CD8-positive, alpha-beta memory T cell (primary cell): Measurements from ENCODE around the gene CDC42EP2. TPM values are rescaled to one million over a fixed set of nuclear protein-coding genes. Genes with fewer than 3 reads are reported as not detected.

ENCODE experiments used
- CTCF ChIA-PET: fragments of 350-600 bp; sonication (Branson Sonifier 250); formaldehyde crosslinking; loops from one replicate; lab custom pipeline; 2021; ENCODE audit warnings: antibody characterized with exemption; lab: Charles Lee
- POLR2A ChIA-PET: fragments of 350-600 bp; sonication (Branson Sonifier 250); formaldehyde crosslinking; loops from one replicate; lab custom pipeline; 2021; ENCODE audit warnings: antibody characterized with exemption; lab: Charles Lee
- DNase-seq, 5 donors: peaks; one replicate each; pipeline versions ENCODE4 v3.0.0 to v3.0.0-alpha.2; 2020 to 2022; ENCODE audit warnings: mixed read lengths in 1 of 5
- H3K27ac ChIP-seq: one replicate; pipeline ENCODE4 v1.7.0; 2013; ENCODE audit warnings: low read depth, mild to moderate bottlenecking, low read length, moderate library complexity
- H3K27me3 ChIP-seq: 2 replicates; pipeline ENCODE4 v1.7.0; 2013; ENCODE audit warnings: low read length, mild to moderate bottlenecking; ENCODE audit not compliant: insufficient read depth, poor library complexity, severe bottlenecking
- H3K36me3 ChIP-seq: 2 replicates; pipeline ENCODE4 v1.7.0; 2013; ENCODE audit warnings: mild to moderate bottlenecking, low read length, moderate library complexity; ENCODE audit not compliant: insufficient read depth
- H3K4me1 ChIP-seq: 2 replicates; pipeline ENCODE4 v1.7.0; 2013; ENCODE audit warnings: mild to moderate bottlenecking, low read length, moderate library complexity; ENCODE audit not compliant: insufficient read depth
- H3K4me3 ChIP-seq: 2 replicates; pipeline ENCODE4 v1.7.0; 2013; ENCODE audit warnings: mild to moderate bottlenecking, low read length
- H3K9me3 ChIP-seq: 2 replicates; pipeline ENCODE4 v1.7.0; 2013; ENCODE audit warnings: mild to moderate bottlenecking, low read length
- H3K27ac Mint-ChIP-seq, 8 donors: one replicate each; pipeline ENCODE4 v1.8.0; 2020 to 2021; ENCODE audit warnings: mixed read lengths in 8 of 8, mild to moderate bottlenecking in 6 of 8, inconsistent platforms in 3 of 8, moderate library complexity in 3 of 8
- H3K27me3 Mint-ChIP-seq, 2 donors: one replicate each; pipeline ENCODE4 v1.8.0; 2020 to 2021; ENCODE audit warnings: mixed read lengths in 2 of 2, mild to moderate bottlenecking in 1 of 2, moderate library complexity in 1 of 2
- H3K36me3 Mint-ChIP-seq, 3 donors: one replicate each; pipeline ENCODE4 v1.8.0; 2020 to 2021; ENCODE audit warnings: mixed read lengths in 3 of 3, inconsistent platforms in 1 of 3, mild to moderate bottlenecking in 1 of 3
- H3K4me1 Mint-ChIP-seq, 3 donors: one replicate each; pipeline ENCODE4 v1.8.0; 2020 to 2021; ENCODE audit warnings: mixed read lengths in 3 of 3, inconsistent platforms in 1 of 3, mild to moderate bottlenecking in 1 of 3
- H3K4me3 Mint-ChIP-seq, 7 donors: one replicate each; pipeline ENCODE4 v1.8.0; 2020 to 2021; ENCODE audit warnings: mixed read lengths in 7 of 7, mild to moderate bottlenecking in 6 of 7, moderate library complexity in 4 of 7, inconsistent platforms in 2 of 7
- H3K9me3 Mint-ChIP-seq, 5 donors: one replicate each; pipeline ENCODE4 v1.8.0; 2020 to 2022; ENCODE audit warnings: mixed read lengths in 5 of 5, mild to moderate bottlenecking in 3 of 5, moderate library complexity in 2 of 5, inconsistent platforms in 1 of 5
- polyA plus RNA-seq: library from polyadenylated mRNA; unstranded; fragments of 300-500 nt; fragmentation: Illumina TruSeq; gene quantifications from one replicate; pipeline ENCODE4 v1.2.3, GENCODE V29; 2021
- total RNA-seq, 2 experiments: library from RNA; stranded (reverse); gene quantifications; one replicate each; pipeline ENCODE4 v1.2.3, GENCODE V29; 2021

CDC42EP2 gene
- total and polyA plus RNA-seq, 3 experiments from 2014 or later = 0.62 to 1.0 TPM; not detected in 1

DNA sequence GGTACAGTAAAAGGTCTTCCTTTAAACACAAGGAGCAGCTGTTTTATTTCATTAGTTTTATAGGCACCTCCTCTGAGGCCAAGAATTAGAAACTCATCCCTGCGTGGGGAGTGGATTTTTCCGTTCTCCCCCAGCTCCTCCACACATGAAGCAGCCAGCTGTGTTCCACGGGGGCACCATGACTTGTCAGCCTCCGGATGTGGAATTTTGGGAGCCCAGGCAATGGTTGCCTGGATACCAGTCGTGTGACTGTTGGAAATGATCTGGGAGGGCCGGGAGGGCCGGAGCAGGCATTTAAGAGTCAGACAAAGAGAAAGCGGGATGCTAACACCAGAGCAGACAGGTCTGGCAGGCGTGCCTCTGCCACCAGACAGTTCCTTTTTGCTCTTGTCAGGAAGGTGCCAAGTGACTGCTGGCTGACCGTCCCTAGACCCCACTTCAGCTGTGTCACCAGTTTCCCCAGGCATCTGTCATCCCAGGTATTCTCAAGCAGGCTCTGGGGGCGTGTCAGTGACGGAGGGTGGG is 15.9 kb upstream of the CDC42EP2 start:
- CTCF ChIA-PET = interaction anchor here (1.1 kb wide), 2 partner anchors 15 to 16 kb away, joined by 3 to 4 read pairs; partner anchors contain the start of gene CDC42EP2
- Mint-ChIP-seq H3K4me3 (no peak overlapping the region), H3K36me3 (peaks cover 0 to 51% (median 14%) of the 10 kb centered on the region in 3 donors), H3K27me3 (no peaks in the 10 kb centered on the region), H3K9me3 (no peaks in the 10 kb centered on the region), H3K27ac (no peak overlapping the region), H3K4me1 (no peaks in the 10 kb centered on the region)
- Histone ChIP-seq H3K4me3 (no peak overlapping the region), H3K4me1 (no peaks in the 10 kb centered on the region), H3K27me3 (no peaks in the 10 kb centered on the region), H3K36me3 (peaks cover 20% of the 10 kb centered on the region), H3K9me3 (no peaks in the 10 kb centered on the region), H3K27ac (no peak overlapping the region)
- POLR2A ChIA-PET = no interaction called here
- DNase-seq = no peak

DNA sequence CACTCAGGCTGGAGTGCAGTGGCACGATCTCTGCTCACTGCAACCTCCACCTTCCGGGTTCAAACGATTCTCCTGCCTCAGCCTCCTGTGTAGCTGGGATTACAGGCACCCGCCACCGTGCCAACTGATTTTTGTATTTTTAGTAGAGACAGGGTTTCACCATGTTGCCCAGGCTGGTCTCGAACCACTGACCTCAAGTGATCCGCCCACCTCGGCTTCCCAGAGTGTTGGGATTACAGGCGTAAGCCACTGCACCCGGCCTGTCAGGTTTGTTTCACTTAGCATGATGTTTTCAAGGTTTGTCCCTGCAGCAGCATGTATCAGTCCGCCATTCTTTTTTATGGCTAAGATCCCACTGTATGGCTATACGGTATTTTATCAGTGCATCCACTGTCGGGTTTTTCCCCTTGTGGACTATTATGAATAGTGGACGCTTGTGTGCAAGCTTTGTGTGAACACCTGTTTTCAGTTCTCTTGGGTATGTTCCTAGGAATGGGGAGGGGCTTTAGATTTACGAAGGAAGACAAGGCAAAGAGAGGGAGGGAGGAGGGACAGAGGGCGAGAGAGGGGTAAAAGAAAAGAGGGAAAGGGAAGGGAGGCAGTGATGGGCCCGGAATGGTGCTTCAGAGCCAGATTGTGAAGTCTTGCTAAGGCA is 13.9 kb upstream of the CDC42EP2 start:
- Histone ChIP-seq H3K27ac (no peak overlapping the region), H3K4me3 (no peak overlapping the region), H3K36me3 (peaks cover 7% of the 10 kb centered on the region), H3K27me3 (no peaks in the 10 kb centered on the region), H3K9me3 (no peaks in the 10 kb centered on the region), H3K4me1 (no peaks in the 10 kb centered on the region)
- H3K27me3 Mint-ChIP-seq = no peaks in the 10 kb centered on the region
- ChIA-PET POLR2A (no interaction called here), CTCF (no interaction called here)
- no peaks in the 10 kb centered on the region for H3K9me3 Mint-ChIP-seq
- no peak overlapping the region for H3K4me3 Mint-ChIP-seq
- no peaks in the 10 kb centered on the region for H3K4me1 Mint-ChIP-seq
- DNase-seq = no peak
- H3K36me3 Mint-ChIP-seq = peaks cover 0 to 30% (median 3%) of the 10 kb centered on the region in 3 donors
- peak overlapping the region in 1 of 8 donors; percentile 65 for H3K27ac Mint-ChIP-seq

DNA sequence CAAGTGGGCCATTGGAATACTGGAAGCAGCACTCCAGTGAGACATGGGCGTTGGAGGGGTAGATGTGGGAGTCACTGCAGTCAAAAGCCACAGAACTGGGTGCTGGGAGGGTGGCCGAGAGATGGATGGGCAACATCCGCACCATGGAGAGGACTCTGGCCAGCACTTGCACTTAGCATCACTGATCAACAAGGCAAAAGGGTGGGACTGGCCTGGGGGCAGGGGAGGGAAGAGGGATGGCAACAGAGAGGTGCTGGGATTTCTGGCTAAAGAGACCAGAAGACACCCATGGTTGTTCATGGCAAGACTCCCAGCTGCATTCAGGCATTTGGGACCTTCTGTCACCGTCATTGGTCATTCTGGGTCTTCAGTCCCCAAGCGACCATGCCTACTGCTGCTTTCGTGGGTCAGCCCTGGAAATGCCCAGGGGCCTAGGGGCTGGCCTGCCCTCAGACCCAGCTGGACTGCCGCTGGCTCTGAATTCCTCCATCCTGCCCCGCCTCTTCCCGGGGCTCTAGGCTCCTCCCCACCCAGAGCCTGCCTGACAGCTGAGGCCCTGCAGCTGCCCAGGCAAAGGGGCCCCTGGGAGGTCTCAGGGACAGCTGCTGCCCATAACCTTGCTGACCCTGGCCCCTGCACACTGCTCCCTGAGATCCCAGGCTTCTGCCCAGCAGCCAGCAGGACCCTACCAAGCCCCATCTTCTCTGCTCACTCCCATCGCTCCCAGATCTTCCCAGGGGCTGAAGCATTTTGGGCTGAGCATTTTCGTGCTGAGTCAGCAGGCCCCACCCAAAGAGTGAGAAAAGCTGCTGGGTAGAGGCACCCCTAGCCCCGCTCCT is 13.0 kb upstream of the CDC42EP2 start:
- H3K4me3 Mint-ChIP-seq = no peak overlapping the region
- peaks cover 0 to 23% (median 0%) of the 10 kb centered on the region in 3 donors for H3K36me3 Mint-ChIP-seq
- H3K27me3 Mint-ChIP-seq = no peaks in the 10 kb centered on the region
- no peaks in the 10 kb centered on the region for H3K9me3 Mint-ChIP-seq
- Histone ChIP-seq H3K4me3 (no peak overlapping the region), H3K36me3 (no peaks in the 10 kb centered on the region), H3K27me3 (no peaks in the 10 kb centered on the region), H3K4me1 (no peaks in the 10 kb centered on the region), H3K9me3 (no peaks in the 10 kb centered on the region), H3K27ac (no peak overlapping the region)
- peak overlapping the region in 2 of 8 donors; percentile 46 to 65 for H3K27ac Mint-ChIP-seq
- H3K4me1 Mint-ChIP-seq = no peaks in the 10 kb centered on the region
- no peak for DNase-seq
- ChIA-PET CTCF (interaction anchor here (1.4 to 1.6 kb wide), 2 partner anchors 13 to 21 kb away, joined by 3 to 6 read pairs; partner anchors contain the start of gene CDC42EP2), POLR2A (no interaction called here)

DNA sequence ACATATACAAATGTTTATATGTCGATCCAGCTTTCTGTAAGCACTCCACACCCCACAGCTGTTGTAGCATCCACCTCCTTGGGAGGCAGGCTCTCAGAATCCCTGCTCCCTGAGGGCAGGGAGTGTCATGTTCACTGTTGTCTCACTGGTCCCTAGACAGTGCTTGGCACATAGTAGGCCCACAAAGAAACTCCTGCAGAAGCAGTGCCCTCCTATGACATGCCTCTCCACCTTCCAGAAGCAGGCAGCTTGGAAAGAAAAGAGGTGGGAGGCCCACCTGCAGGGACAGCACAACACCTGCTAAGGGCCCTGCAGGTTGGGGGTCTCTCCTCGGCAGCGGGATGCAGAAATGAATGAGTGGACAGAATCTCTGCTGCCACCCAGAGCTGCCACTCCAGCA is 11.1 kb upstream of the CDC42EP2 start:
- no peak overlapping the region for H3K4me3 Mint-ChIP-seq
- Histone ChIP-seq H3K4me3 (no peak overlapping the region), H3K36me3 (no peaks in the 10 kb centered on the region), H3K27me3 (no peaks in the 10 kb centered on the region), H3K27ac (no peak overlapping the region), H3K4me1 (no peaks in the 10 kb centered on the region), H3K9me3 (no peaks in the 10 kb centered on the region)
- no peak overlapping the region for H3K27ac Mint-ChIP-seq
- ChIA-PET CTCF (interaction anchor here (0.9 kb wide), 1 partner anchor 14 kb away, joined by 3 read pairs; no protein-coding TSS in a partner anchor), POLR2A (no interaction called here)
- H3K27me3 Mint-ChIP-seq = no peaks in the 10 kb centered on the region
- no peaks in the 10 kb centered on the region for H3K9me3 Mint-ChIP-seq
- no peak for DNase-seq
- H3K4me1 Mint-ChIP-seq = no peaks in the 10 kb centered on the region
- H3K36me3 Mint-ChIP-seq = peaks cover 0 to 8% (median 0%) of the 10 kb centered on the region in 3 donors

DNA sequence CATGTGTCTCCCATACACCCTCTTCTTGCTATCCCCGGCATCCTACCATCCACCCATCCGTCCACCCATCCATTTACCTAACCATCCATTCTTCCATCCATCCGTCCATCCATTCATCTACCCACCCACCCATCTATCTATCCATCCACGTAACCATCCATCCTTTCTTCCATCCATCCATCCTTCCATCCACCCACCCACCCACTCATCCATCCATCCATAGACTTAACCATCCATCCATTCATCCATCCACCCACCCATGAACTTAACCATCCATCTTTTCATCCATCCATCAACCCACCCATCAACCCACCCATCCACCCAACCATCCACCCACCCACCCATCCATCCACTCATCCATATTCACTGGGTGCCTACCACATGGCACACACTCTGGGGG is 10.6 kb upstream of the CDC42EP2 start:
- POLR2A ChIA-PET = no interaction called here
- H3K4me3 ChIP-seq = no peak overlapping the region
- H3K4me1 Mint-ChIP-seq = no peaks in the 10 kb centered on the region
- no peaks in the 10 kb centered on the region for H3K27me3 ChIP-seq
- H3K9me3 ChIP-seq = no peaks in the 10 kb centered on the region
- no peak overlapping the region for H3K27ac ChIP-seq
- peak overlapping the region in 1 of 8 donors; percentile 44 for H3K27ac Mint-ChIP-seq
- no peaks in the 10 kb centered on the region for H3K4me1 ChIP-seq
- H3K27me3 Mint-ChIP-seq = no peaks in the 10 kb centered on the region
- DNase-seq = no peak
- CTCF ChIA-PET = no interaction called here
- no peaks in the 10 kb centered on the region for H3K36me3 ChIP-seq
- H3K36me3 Mint-ChIP-seq = peaks cover 0 to 4% (median 0%) of the 10 kb centered on the region in 3 donors
- no peaks in the 10 kb centered on the region for H3K9me3 Mint-ChIP-seq
- H3K4me3 Mint-ChIP-seq = no peak overlapping the region

DNA sequence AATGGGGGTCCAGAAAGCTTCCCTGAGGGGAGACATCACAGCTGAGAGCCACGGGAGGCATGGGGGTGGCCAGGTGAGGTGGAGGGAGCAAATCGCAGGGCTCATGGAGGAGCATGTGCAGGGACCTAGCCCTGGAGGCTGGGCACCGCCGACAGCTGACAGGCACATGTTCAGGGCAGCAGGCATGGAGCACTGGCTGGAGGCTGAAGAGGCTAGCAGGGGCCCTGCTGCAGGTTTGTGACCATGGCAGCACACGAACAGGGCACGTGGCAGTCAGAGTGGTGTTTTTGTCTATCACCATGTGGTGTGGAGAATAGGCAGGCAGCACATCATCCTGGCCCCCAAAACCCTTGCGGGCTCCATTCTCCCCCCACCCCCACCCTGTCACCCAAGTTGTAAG is 10.1 kb upstream of the CDC42EP2 start:
- H3K4me1 Mint-ChIP-seq = no peaks in the 10 kb centered on the region
- Histone ChIP-seq H3K27ac (no peak overlapping the region), H3K9me3 (no peaks in the 10 kb centered on the region), H3K36me3 (no peaks in the 10 kb centered on the region), H3K27me3 (no peaks in the 10 kb centered on the region), H3K4me3 (no peak overlapping the region), H3K4me1 (no peaks in the 10 kb centered on the region)
- DNase-seq = no peak
- peaks cover 0 to 4% (median 0%) of the 10 kb centered on the region in 3 donors for H3K36me3 Mint-ChIP-seq
- H3K9me3 Mint-ChIP-seq = no peaks in the 10 kb centered on the region
- no peaks in the 10 kb centered on the region for H3K27me3 Mint-ChIP-seq
- H3K4me3 Mint-ChIP-seq = no peak overlapping the region
- no peak overlapping the region for H3K27ac Mint-ChIP-seq
- CTCF ChIA-PET = no interaction called here
- POLR2A ChIA-PET = no interaction called here

DNA sequence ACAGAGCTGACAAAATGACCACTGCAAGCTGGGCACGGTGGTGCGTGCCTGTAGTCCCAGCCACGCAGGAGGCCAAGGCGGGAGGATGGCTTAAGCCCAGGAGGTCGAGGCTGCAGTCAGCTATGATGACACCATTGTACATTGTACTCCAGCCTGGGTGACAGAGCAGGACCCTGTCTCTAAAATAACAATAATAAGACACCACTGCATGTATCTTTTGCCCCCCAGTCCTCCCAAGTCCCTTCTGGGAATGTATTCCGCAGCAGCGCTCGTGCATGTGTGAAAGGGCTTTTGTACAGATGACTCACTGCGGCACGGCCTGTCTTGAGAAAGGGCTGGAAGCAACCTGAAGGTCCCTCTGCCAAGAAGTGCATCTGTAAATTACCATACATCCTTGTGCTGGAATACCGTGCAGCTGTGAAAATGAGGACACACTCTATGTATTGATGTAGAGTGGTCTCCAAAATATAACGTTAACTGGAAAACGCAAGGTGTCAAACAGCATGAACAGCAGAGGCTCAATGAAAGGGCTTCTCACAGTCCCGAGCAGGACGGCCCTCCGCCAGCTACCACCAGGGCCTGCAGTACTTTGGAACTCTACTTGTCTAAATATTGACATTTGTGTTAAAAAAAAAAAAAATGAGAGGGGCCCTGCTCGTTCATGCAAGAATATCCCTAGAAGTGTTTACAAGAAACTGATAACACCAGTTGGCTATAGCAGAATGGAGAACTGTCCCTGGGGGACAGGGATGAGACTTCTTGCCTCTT is 9.0 kb upstream of the CDC42EP2 start:
- Histone ChIP-seq H3K27ac (no peak overlapping the region), H3K9me3 (no peaks in the 10 kb centered on the region), H3K4me3 (no peak overlapping the region), H3K36me3 (no peaks in the 10 kb centered on the region), H3K4me1 (no peaks in the 10 kb centered on the region), H3K27me3 (no peaks in the 10 kb centered on the region)
- Mint-ChIP-seq H3K27me3 (no peaks in the 10 kb centered on the region), H3K27ac (no peak overlapping the region), H3K36me3 (peaks cover 0 to 2% (median 0%) of the 10 kb centered on the region in 3 donors), H3K4me1 (no peaks in the 10 kb centered on the region), H3K9me3 (no peaks in the 10 kb centered on the region), H3K4me3 (no peak overlapping the region)
- ChIA-PET CTCF (interaction anchor here (1.9 kb wide), 1 partner anchor 80 kb away, joined by 4 read pairs; no protein-coding TSS in a partner anchor), POLR2A (no interaction called here)
- no peak for DNase-seq
